K562 (cell line): ENCODE data around the gene RNF138. TPM values are rescaled to one million over a fixed set of nuclear protein-coding genes. Genes with fewer than 3 reads are reported as not detected.
A peak's percentile ranks its signal among the peaks of the same experiment; 100 is the strongest.
"Not testable (repeated sequence)": the region's sequence is repeated elsewhere in the genome, so short reads cannot be mapped to it uniquely, and the experiment has no call there.

Experiments used
- ATAC-seq: fragments of 200-7000 bp; cut with Tn5 transposase; 3 replicates; pipeline ENCODE4 v1.9.1; 2020; ENCODE audit warnings: moderate library complexity
- BruUV-seq: library from RNA; stranded (reverse); fragments of 400-500 nt; replicated peaks from 2 replicates; lab custom pipeline; 2021; lab: Mats Ljungman, UMichigan
- CTCF ChIA-PET: fragments of 300-600 bp; formaldehyde crosslinking; extraction: SDS; loops from one replicate; lab custom pipeline; 2021; ENCODE audit warnings: low intra/inter-chr PET ratio; lab: Yijun Ruan, JAX
- POLR2A ChIA-PET: fragments of 300-600, 350-650 bp; sonication (Branson Sonifier 250); formaldehyde crosslinking; extraction: SDS; loops from one replicate; lab custom pipeline; 2021; ENCODE audit warnings: antibody characterized with exemption, inconsistent platforms; lab: Yijun Ruan, JAX
- DNase-seq, 4 experiments: peaks; one replicate each; pipeline versions ENCODE4 v3.0.0 to v3.0.0-alpha.2; 2011 to 2018; ENCODE audit warnings: low spot score in 3 of 4, mixed read lengths in 3 of 4; ENCODE audit errors: extremely low read depth in 1 of 4
- FAIRE-seq: peaks from 2 replicates; lab custom pipeline; 2011; peaks lifted over from hg19 to GRCh38; lab: Jason Lieb, UNC
- H2AFZ ChIP-seq: 2 replicates; pipeline ENCODE4 v1.6.0; 2011; ENCODE audit warnings: low read depth, low read length, control low read depth, inconsistent platforms
- H3K27ac ChIP-seq: fragments of 200-600 bp; 3 replicates; pipeline ENCODE4 v1.8.0; 2011; ENCODE audit warnings: low read depth, mild to moderate bottlenecking, control low read depth, inconsistent platforms, low read length, moderate library complexity, mixed read lengths; ENCODE audit errors: extremely low read depth
- H3K27me3 ChIP-seq, 2 experiments: fragments of 300-600 bp in 1 of 2; 2 replicates in 1 of 2; 3 replicates in 1 of 2; pipeline versions ENCODE4 v1.6.0 to v1.8.0; 2011; ENCODE audit warnings: inconsistent platforms in 2 of 2, low read length in 2 of 2, mild to moderate bottlenecking in 1 of 2, mixed read lengths in 1 of 2, moderate library complexity in 1 of 2; ENCODE audit not compliant: control insufficient read depth in 2 of 2, insufficient read depth in 2 of 2
- H3K36me3 ChIP-seq: fragments of 300-600 bp; 3 replicates; pipeline ENCODE4 v1.8.0; 2011; ENCODE audit warnings: mild to moderate bottlenecking, low read length, inconsistent platforms; ENCODE audit not compliant: control insufficient read depth, insufficient read depth
- H3K4me1 ChIP-seq, 2 experiments: fragments of 200-600 bp in 1 of 2; replicated peaks in 1 of 2; 2 replicates in 1 of 2; 3 replicates in 1 of 2; pipeline versions ENCODE4 v1.5.1 to v1.8.0; 2011; ENCODE audit warnings: inconsistent platforms in 2 of 2, low read length in 2 of 2, mild to moderate bottlenecking in 1 of 2, mixed read lengths in 1 of 2, moderate library complexity in 1 of 2; ENCODE audit not compliant: control insufficient read depth in 2 of 2, insufficient read depth in 2 of 2
- H3K4me2 ChIP-seq: 2 replicates; pipeline ENCODE4 v1.6.1; 2011; ENCODE audit warnings: low read length, control low read depth, inconsistent platforms, mixed read lengths; ENCODE audit not compliant: insufficient read depth
- H3K4me3 ChIP-seq: fragments of 200-600 bp; sonication (generic), shearing (Covaris generic); 2 replicates; pipeline ENCODE4 v1.5.1; 2016; ENCODE audit warnings: control low read depth, inconsistent platforms
- H3K79me2 ChIP-seq: fragments of 200-600 bp; 3 replicates; pipeline ENCODE4 v1.8.0; 2011; ENCODE audit warnings: low read length, inconsistent platforms; ENCODE audit not compliant: control insufficient read depth, insufficient read depth
- H3K9ac ChIP-seq, 2 experiments: 2 replicates each; pipeline versions ENCODE4 v1.6.0 to v1.6.1; 2011; ENCODE audit warnings: low read depth in 2 of 2, low read length in 2 of 2, control low read depth in 1 of 2, inconsistent platforms in 1 of 2, mild to moderate bottlenecking in 1 of 2, mixed read lengths in 1 of 2; ENCODE audit not compliant: insufficient read depth in 1 of 2
- H3K9me1 ChIP-seq: one replicate; pipeline ENCODE4 v1.6.0; 2011; ENCODE audit warnings: inconsistent platforms, mild to moderate bottlenecking, low read length, moderate library complexity; ENCODE audit not compliant: control insufficient read depth, insufficient read depth
- H3K9me3 ChIP-seq: replicated peaks from 2 replicates; pipeline ENCODE4 v1.5.1; 2011; ENCODE audit warnings: low read depth, low read length, inconsistent platforms; ENCODE audit not compliant: control insufficient read depth, insufficient read depth
- H4K20me1 ChIP-seq: replicated peaks from 2 replicates; pipeline ENCODE4 v1.6.1; 2011; ENCODE audit warnings: low read length, inconsistent platforms, mixed read lengths; ENCODE audit not compliant: control insufficient read depth, insufficient read depth
- ELF2 ChIP-seq: fragments of 250-450 bp; sonication (Bioruptor Pico); IDR thresholded peaks from 2 replicates; pipeline ENCODE4 v1.5.0; 2021; ENCODE audit warnings: mild to moderate bottlenecking
- NEUROD1 ChIP-seq: fragments of 150-350 bp; IDR thresholded peaks from 2 replicates; pipeline ENCODE4 v1.6.1; 2014; ENCODE audit warnings: borderline replicate concordance, low read length, low read depth; ENCODE audit not compliant: partially characterized antibody
- TSC22D4 ChIP-seq: fragments of 450-650 bp; IDR thresholded peaks from 2 replicates; pipeline ENCODE4 v1.6.1; 2016; ENCODE audit warnings: missing genetic modification characterization, missing biosample characterization, control low read depth
- ZNF134 ChIP-seq: fragments of 250-450 bp; sonication (Bioruptor Pico); conservative IDR thresholded peaks from 2 replicates; pipeline ENCODE4 v1.4.0; 2020
- WGBS: fragments of 100-300 bp; shearing (Covaris generic); methylation state at CpG from one replicate; pipeline ENCODE4 v1.1.6; 2016; ENCODE audit warnings: low coverage, mixed read lengths; ENCODE audit not compliant: insufficient coverage; ENCODE audit errors: missing lambda C conversion rate; 5-methylcytosine and 5-hydroxymethylcytosine counted together
- in situ Hi-C: fragments of 300-500 bp; cut with MboI; formaldehyde crosslinking; loops from 4 replicates; pipeline ENCODE4 v1.15.0; 2018; ENCODE audit warnings: inconsistent platforms, mixed read lengths
- intact Hi-C: fragments of 100-400 bp; cut with micrococcal nuclease; formaldehyde crosslinking; loops from 2 replicates; pipeline ENCODE4 v1.14.2; 2022
- polyA plus RNA-seq, 8 experiments: library from polyadenylated mRNA; depleted of rRNA in 4 of 8; stranded (reverse) in 5 of 8; unstranded in 3 of 8; fragments of >200 nt; fragmentation: Nextera tagmentation in 2 of 8; fragmentation: Illumina TruSeq in 1 of 8; extraction: Ambion mirVana in 2 of 8; extraction: Trizol in 1 of 8; gene quantifications; 2 replicates each; pipeline versions ENCODE4 v1.2.1 to v1.2.3, GENCODE V29; 2011 to 2014; ENCODE audit warnings: inconsistent platforms in 1 of 8, missing spikeins in 1 of 8
- total RNA-seq, 7 experiments: library from RNA; depleted of rRNA in 6 of 7; stranded (reverse); fragments of >200 nt in 6 of 7; fragmentation: Illumina TruSeq in 2 of 7; extraction: Trizol in 2 of 7; gene quantifications; 2 replicates each; pipeline versions ENCODE4 v1.2.1 to v1.2.3, GENCODE V29; 2011 to 2021; ENCODE audit warnings: low replicate concordance in 1 of 7
- TF ChIP-seq, protein P1 (sequence below): IDR thresholded peaks from 2 replicates; pipeline ENCODE4 v1.6.1; 2016; ENCODE audit warnings: missing genetic modification characterization, missing compliant biosample characterization

RNF138 gene
- total and polyA plus RNA-seq, 9 of the 15 experiments (the other 6 are each of a cell fraction or from before 2014, with no cell fraction given), result 47.6 to 100 (median 62.5) TPM

DNA sequence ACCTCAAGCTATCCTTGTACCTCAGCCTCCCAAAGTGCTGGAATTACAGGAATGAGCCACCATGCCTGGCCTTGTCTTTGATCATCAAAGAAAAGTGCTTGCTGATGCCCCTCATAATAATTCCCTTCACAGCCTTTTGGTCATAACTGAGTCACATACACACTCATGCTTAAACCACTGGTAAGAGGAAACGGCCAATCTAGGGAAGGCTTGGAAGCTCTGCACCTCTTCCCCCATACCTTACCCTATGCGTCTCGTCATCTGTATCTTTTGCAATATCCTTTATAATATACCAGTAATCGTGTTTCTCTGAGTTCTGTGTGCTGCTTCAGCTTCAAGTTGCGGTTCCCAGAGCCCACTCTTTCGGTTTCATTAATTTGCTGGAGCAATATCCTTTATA, 4.8 kb upstream of the RNF138 start (continued):
- TF ChIP-seq ZNF134 (no peak), NEUROD1 (no peak), ELF2 (CRISPR knock-in tag) (no peak)

DNA sequence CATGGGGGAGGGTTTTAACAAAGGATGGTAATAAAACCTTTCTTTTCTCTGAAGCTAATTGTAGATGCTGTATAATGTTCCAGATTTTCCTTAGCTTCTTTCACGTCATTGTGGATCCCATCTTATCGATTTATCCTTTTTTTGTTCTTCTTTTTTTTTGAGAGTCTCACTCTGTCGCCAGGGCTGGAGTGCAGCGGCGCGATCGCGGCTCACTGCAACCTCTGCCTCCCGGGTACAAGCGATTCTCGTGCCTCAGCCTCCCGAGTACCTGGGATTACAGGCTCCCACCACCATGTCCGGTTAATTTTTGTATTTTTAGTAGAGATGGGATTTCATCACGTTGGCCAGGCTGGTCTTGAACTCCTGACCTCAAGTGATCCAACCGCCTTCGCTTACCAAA, 843 bp upstream of the RNF138 start:
- in situ Hi-C loops, H3K9me3 ChIP-seq, CTCF ChIA-PET, BruUV-seq, H3K27me3 ChIP-seq, H2AFZ ChIP-seq: not testable (repeated sequence)
- H3K79me2 ChIP-seq, result peaks cover 33% of the 10 kb centered on the region
- peaks cover 17% of the 10 kb centered on the region; the same call in 2 of the 3 replicates for H3K36me3 ChIP-seq
- 93% methylated on average over 16 of the region's 16 CpGs for WGBS
- TF ChIP-seq, protein P1, sequence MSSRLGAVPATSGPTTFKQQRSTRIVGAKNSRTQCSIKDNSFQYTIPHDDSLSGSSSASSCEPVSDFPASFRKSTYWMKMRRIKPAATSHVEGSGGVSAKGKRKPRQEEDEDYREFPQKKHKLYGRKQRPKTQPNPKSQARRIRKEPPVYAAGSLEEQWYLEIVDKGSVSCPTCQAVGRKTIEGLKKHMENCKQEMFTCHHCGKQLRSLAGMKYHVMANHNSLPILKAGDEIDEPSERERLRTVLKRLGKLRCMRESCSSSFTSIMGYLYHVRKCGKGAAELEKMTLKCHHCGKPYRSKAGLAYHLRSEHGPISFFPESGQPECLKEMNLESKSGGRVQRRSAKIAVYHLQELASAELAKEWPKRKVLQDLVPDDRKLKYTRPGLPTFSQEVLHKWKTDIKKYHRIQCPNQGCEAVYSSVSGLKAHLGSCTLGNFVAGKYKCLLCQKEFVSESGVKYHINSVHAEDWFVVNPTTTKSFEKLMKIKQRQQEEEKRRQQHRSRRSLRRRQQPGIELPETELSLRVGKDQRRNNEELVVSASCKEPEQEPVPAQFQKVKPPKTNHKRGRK (tag), result 0 out of 2 replicates have a peak, but pooled peaks have one; percentile 32
- TF ChIP-seq TSC22D4 (tag), result 0 out of 2 replicates have a peak, but pooled peaks have one; percentile 30
- TF ChIP-seq, all 486 proteins: peak for 2; not testable (repeated sequence) for 484
- not testable (repeated sequence) for DNase-seq, H3K4me3 ChIP-seq, H3K27ac ChIP-seq, ATAC-seq, H3K4me2 ChIP-seq, H4K20me1 ChIP-seq, H3K9ac ChIP-seq, FAIRE-seq, H3K9me1 ChIP-seq
- intact Hi-C loops, result loop anchor here (5.0 to 10.0 kb wide), 2 partner anchors 149 to 986 kb away; partner anchors contain the start of genes DSC2 and TRAPPC8
- H3K4me1 ChIP-seq, result peaks cover 14 to 28% of the 10 kb centered on the region in 2 experiments; a peak in 4 of 5 replicates
- POLR2A ChIA-PET, result interaction anchor here (0.6 kb wide), 1 partner anchor 9 kb away, joined by 3 read pairs; no protein-coding TSS in a partner anchor
